Measurements from ENCODE around the gene SLC12A7. TPM values are rescaled to one million over a fixed set of nuclear protein-coding genes. Genes with fewer than 3 reads are reported as not detected.

The SLC12A7 gene
- total RNA-seq, 1 donor from 2014 or later = 344 TPM

DNA sequence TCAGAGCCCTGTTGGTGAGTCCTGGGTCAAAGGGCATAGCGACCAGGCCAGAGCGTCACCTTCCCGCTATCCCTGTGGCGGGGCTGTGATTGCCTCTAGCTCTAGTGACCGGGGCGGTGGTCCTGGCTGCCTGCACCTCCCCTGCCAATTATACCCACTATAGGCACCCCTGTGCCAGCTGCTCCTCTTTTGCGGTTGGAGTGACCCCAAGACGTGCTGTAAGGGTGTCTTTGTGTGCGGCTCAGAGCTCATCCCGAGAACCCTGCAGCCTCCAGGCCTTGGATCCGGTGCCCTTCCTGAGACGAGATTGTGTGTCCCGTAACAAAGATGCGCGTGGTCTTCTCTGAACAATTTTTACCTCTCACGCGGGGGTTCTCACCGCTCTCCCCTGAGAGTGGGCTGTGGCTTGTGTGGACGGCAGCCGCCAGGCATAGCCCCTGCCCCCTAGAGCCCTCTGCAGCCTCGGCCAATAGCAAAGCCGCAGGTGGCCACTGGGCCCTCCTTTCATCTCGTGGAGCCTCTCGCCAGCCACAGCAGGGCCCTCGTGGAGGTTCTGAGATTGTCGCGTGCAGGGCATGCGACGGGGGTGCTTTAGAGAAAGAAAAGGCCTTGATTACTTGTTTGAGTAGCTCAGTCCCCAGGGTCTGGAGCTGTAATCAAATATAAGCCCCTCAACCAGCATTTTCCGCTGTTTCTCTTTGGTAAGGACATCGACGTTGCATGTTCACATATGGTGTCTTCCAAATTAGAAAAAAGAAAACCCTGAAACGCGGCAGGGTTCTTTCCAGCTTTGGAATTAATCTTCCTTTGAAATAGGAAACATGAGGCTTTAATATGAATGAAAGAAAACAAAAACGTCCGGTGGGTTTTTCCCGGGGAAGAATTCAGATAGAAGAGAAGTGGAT is 92.6 kb downstream of the SLC12A7 start:
- no peak for DNase-seq (ENCODE audit: low spot score)

DNA sequence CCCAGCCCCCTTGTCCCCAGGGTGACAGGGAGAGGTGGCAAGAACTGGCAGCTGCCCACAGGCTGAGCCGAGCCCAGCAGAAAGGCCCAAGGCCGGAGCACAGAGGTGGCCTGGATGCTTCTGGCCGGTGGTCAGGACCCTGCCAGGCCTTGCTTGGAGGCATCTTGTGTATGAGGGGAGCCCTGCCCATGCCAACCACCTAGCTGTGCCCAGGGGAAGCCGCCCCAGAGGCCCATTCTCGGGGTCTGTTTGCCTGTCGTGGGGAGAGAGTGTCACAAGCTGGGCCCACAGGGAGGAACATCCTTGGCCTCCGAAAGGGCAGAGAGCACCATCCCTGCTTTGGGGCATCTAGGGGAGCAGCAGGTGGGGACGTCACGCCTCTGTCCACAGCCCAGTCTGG is 93.3 kb downstream of the SLC12A7 start:
- no peak for DNase-seq (ENCODE audit: low spot score)

DNA sequence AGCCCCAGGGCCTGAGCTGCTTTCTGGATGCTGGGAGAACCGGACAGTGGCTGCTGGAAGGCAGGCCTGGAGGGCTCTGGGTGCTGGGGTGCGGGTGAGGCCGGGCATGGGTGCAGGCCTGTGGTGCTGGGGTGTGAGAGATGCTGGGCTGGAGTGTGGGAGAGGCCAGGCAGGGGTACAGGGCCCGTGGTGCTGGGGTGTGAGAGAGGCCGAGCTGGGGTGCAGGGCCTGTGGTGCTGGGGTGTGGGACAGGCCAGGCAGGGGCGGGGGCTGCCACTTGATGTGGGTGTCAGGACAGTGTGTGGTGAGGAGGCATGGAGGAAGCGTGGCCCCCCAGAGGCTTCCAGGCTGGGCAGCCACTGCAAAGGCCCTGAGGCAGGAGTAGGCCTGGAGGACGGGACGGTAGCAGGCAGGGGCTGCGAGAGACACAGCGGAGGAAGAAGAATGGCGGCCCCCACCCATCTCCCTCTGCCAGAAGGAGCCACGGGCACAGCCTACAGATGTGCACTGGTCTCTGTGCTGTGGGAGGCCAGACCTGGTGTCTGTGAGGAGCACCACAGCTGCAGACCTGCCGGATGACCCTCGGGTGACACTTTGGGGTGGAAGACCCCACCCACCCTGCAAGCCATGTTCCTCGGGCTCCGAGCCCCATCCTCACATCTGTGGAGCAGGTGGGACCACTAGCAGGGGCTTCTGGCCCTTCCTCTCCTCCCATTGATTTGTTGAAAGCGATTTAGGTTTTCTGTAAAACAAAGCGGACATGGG is 94.0 kb downstream of the SLC12A7 start:
- DNase-seq (ENCODE audit: low spot score) = no peak

DNA sequence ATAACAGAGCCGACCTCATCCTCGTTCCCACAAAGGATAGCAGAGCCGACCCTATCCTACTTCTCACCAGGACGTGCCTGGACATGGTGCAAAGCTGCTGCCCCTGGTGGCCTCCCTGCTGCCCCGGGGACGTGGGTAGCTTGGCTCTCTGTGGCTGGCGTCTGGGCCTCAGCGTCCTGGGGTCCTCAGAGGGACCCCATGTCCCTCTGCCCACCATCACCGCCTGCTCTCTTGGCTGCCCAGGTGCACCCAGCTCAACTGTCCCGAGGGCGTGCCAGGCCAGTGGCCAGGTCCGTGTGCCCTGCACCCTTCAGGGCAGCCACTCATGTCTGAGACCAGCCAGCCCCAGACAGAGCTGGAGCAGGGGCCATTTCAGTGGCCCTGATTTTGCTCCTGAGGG is 94.8 kb downstream of the SLC12A7 start:
- no peak for DNase-seq (ENCODE audit: low spot score)

DNA sequence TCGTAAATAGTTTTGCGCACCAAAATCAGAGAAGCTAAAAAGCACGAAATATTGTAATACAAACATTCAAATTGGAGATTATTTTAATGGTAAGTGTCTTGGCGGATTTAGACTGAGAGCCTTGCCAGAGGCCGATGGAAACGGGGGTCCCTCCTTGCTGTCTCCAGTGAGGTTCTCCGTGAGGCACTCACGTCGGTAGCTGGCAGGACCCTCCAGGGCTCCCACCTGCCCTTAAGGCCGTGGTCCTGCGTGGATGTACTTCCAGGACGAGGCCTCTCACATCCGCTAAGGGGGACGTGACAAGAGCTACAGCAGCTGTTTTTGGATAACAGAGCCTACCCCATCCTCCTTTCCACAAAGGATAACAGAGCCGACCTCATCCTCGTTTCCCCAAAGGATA is 95.4 kb downstream of the SLC12A7 start:
- DNase-seq (ENCODE audit: low spot score) = no peak

DNA sequence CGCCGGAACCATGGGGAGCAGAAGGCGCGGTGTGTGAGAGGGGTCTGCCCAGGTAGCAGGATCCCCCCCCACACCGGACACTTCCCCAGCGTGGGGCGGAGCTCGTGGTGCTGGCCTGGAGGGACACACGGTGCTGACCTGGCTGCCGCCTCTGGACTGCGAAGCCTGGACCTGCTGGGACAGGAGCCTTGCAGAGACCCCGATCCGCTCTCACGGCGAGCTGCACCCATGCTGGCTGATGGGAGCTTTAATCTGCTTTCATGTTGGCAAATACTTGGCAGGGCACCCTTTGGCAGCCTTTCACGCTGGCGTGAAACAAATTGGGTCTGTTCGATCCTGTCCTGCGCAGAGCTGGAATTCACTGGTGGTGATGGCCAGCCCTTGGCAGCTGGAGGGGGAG is 95.8 kb downstream of the SLC12A7 start:
- no peak for DNase-seq (ENCODE audit: low spot score)

DNA sequence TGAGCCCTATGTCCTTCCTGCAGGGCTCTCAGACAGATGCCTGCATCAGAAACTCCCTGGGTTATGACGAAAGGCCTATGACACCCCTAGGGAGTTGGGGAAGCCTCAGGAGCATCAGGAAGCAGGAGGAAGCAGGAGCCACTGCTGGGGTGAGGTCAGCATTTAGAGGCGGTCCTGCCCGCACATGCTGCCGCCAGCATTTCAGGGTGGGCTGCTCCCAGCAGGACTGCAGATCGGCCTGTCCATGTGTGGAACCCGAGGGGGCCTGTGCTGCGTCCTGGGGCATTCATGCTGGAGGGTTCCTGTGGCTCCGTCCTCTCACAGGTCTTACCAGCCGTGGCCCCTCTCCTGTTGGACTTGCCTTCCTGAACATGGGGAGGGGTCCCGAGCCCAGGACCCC is 96.4 kb downstream of the SLC12A7 start:
- no peak for DNase-seq (ENCODE audit: low spot score)

DNA sequence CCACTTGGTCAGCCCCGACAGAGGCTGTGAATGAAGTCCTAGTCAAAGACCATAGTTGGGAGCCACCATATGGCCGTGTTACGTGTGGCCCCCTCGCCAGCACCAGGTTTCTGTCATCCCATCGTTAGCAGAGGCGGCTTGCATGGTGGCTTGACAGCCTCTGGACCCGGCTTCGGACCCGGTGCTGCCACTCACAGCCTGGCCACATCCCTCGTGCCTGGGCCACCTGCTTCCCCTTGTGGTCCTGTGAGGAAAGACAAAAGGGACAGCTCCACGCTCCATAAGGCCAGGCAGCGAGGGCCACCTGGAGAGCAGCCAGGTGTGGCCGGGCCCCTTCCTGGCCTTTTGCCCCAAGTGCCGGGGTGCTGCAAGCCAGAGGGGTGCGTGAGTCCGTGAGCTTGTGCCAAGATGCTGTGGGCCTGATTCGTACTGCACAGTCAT is 97.1 kb downstream of the SLC12A7 start:
- no peak for DNase-seq (ENCODE audit: low spot score)

DNA sequence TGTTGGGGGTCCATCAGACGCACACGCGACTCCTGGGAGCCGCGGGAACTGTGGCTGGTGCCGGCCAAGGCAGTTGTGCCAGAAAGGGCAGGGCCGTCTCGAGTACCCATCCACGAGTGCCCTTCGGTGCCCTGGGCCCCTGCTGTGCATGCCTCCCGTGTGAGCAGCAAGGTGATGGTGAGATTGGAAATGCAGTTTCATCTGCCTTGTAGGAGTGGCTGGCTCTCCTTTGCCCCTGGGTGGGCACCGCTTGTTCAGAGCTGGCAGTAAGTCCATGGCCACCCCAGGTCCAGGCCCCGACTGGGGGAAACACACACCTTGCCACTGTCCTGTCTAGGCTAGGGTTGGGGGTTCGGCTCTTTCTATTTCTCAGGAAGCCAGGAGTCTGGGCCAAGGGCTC is 97.5 kb downstream of the SLC12A7 start:
- DNase-seq (ENCODE audit: low spot score) = no peak

DNA sequence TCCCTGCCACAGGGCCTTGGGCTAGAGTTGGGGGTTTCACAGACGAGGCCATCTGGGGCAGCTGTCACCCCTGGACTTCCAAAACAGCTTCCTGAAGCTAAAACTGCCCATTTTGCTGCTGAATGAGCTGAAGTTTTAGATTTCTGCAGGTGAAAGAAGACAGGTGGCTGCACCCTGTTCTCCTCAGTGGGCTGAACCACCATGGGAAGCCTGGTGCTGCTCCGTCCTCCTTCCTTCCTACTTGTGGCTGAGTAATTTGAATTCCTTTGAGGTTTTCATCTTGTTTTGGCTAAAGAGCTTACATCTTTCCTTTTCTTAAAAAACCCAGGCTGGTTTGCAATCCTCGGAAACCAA is 97.9 kb downstream of the SLC12A7 start:
- no peak for DNase-seq (ENCODE audit: low spot score)

DNA sequence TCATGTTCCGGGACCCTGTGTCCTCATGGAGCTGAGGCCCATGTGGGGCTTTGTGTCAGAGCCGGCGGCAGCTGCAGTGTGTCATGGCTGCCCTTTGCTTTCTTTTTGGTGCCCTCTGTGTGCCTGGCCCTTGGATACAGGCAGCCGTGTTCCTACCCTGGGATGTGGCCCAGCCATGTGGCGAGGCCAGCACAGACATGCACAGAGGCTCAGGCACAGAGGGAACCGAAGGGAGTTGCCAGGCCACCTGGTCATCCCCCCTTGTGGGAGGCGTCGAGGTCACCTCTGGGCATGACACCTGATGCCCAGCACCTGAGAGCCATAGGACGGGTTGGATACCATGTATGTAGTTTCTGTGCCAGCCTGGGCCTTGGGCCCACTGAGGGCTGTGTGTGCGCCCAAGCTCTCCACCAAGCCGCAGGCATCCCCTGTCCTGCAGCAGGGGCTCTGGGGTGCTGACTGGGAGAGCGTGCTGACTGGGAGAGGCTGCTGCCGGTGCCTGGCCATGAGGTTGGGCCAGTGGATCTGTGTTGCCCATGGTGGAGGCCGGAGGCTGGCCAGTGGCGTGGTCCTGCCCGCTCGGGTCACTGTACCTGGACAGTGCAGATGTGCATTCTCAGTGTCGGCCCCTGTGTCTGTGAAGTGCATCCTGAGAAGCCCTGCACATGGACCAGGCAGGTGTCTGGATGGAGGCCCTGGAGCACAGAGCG is 98.5 kb downstream of the SLC12A7 start:
- DNase-seq (ENCODE audit: low spot score) = no peak

DNA sequence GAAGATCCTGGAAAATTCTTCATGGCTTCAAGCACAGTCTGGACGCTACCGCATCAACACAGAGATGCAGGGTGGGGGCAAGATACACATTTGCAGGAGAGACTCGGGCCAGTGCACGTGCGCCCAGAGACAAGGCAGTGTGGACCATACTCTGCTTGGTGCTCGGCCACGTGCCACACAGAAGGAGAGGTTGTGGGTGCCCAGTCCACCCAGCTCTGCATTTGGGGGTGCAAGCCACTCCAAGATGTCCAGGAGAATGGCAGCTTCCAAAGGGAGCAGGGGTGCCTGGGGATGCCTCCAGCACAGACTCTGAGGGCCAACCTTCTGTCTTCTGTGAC is 99.0 kb downstream of the SLC12A7 start:
- DNase-seq (ENCODE audit: low spot score) = no peak

DNA sequence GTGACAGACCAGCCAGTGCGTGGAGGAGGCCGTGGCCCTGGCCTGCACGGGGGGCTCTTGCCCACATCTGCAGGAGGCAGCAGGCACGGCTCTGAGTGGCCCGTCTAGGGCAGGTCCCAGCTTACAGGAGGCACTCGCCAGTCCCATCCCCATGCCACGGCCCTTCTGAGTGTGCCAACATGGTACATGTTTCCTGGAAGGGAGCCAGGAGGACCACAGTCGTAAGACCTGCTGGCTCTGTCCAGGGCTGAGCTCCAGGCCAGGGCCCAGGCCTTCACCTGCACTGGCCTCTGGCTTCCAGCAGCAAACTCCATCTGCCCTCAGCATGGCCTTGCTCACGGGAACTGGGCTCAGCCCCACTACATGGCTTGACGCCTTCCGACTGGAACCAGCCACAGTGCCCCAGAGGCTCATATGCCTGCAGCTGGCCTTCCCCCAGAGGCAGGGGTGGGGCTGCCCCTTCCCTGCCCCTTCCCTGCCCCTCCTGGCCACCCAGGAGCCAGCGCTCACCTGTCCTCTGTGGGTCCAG is 99.5 kb downstream of the SLC12A7 start:
- no peak for DNase-seq (ENCODE audit: low spot score)

DNA sequence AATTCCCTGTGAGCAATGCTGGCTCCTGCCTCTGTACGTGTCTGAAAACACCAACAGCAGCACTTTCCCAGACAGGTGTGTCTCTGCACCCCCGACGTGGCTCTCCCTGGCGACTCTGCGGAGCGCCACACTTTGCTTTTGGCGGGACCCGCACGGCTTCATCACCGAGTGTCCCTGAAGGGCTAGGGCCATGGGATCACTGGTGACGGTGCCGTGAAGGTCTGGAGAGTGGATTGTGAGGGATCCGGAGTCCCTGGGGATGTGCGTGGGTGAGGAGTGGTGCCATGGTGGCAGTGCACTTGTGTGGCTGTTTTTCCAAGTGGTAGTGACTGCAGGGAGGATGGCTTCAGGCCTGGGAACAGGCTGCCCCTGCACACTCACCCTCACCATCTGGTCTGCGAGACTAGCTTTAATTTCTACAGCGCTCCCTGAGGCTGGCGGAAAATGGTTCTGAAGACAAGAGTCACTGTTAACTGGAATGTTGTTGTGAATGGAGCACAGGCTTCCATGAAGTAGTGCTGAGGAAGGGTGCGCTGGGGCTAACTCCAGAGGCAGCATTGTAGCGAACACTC is 100.0 kb downstream of the SLC12A7 start:
- no peak for DNase-seq (ENCODE audit: low spot score)

DNA sequence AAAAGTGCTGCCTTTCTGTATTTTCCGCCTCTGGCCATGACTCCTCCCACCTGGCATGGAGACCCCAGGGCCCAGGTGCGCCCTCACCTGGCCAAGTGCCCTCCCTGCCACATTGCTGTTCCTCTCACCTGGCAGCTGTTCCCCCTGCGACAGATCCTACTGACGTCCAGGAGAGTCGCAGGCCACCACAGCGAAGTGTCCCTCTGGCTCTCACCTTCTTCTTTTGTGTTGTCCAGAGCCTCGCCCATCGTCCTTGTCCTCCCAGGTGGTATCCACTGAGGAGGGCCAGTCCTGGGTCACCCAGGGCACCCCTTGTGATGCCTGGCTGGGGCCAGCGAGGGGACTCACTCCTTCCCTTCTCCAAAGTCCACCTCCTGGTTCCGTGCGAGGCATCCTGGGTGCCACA is 100.6 kb downstream of the SLC12A7 start:
- DNase-seq (ENCODE audit: low spot score) = no peak

DNA sequence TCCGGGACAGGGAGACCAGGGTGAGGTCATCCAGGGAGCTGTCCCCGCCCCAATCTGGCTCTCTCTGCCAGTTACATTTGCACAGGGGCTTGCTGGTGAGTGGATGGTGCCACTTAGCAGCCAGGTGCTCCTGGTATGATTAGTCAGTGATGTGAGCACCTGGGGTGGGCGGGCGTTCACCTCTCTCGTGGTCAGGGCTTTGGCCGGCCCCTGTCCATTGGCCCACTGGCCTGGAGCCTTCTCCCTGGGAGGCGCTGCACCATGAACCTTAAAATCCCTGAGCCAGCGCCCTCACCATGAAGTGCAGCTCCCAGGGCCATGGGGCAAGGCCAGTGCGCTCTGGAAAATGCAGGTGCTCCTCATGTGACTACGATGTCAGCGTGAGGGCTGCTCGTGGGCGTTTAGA is 101.2 kb downstream of the SLC12A7 start:
- DNase-seq (ENCODE audit: low spot score) = no peak

DNA sequence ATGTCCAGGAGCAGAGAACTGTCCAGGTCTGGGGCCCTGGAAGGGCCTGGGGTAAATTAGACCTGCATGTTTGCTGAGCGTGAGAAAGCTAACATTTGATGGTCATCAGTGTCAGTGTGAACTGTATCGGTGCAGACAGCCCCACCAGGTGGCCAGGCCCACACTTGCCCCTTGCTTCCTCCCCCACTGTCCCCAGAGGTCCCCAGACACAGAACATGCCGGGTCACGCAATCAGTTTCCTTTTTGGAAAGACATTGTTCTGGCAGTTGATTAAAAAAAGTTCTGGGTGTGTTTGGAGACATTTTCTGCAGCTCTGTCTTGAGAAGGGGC is 101.7 kb downstream of the SLC12A7 start:
- no peak for DNase-seq (ENCODE audit: low spot score)

DNA sequence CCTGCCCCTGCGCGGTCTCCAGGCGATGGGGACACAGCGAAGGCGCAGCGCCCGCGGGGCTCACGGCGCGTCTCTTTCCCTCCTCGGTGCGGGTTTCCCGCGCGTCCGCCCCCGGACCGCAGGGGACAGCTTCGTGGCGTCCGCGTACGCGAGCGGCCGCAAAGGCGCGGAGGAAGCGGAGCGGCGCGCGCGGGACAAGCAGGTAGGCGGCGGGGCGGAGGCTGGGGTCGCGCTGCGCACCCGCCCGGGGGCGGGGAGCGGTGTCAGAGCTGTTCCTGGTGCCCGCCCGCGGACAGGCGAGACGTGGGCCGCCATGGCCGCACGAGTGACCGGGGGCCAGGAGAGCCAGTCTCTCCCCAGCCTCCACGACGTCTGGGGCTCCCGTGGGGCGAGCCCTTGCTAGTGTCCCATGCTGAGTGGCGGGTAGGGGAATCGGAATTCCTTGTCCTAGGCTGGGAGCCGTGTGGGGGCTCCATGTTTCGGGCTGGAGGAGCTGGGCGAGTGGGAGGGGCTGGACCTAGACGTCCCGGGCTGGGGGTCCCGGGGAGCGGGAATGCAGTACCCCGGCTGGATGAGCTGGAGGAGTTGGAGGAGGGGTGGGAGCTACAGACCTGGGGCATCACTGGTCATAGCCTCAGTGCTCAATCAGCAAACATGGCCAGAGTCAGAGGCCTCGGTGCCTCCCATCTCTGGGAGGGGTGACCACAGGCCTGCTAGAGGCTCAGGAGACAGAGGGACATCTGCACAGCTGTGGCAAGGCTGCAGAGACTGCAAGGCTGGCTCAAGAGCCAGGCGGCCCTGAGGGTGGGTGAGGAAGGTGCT is 102.3 kb downstream of the SLC12A7 start:
- no peak for DNase-seq (ENCODE audit: low spot score)

DNA sequence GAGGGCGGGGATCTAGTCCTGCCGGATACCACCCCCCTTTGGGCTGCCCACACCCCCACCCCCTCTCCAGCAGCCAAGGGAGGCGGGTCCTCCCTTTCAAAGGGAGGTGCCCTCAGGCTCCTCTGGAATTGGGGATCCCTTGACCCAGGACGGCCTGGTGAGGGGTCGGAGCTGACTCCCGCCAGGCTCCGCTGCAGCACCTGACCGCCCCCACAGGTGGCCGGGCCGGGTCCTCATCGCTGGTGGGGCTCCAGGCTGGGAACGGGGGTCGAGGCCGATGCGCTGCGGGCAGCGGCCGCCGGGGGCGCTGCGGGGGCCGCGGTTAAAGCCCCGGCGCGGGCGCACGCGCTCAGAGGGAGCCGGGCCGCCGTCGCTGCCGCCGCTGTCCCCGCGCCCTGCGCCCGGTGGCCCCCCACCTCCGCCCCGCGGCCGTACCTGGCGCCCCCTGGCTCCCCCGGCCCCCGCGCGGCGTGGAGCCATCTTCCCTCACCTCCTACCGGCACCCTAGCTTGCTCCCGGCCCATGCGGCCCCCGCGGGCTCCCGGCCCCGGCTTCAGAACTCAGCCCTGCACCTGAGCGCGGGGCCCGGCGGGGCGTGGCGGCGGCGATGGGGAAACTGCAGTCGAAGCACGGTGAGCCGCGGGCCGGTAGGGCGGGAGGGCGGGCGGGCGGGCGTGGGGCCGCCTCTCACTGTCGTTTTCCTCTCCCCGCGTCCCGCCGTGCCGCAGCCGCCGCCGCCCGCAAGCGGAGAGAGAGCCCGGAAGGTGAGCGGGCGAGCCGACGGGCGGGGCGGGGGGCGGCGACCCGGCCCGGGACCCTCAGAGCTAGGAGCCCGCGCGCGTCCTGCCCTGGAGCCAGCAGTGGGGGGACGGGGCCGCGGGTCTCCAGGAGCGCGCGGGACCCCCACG is 103.2 kb downstream of the SLC12A7 start, which contains the start of gene NKD2:
NKD2 (plus strand) TSS at position 352 of the 908 bp plus-strand sequence; CDS start at position 608, 256 bp downstream.
- no peak for DNase-seq (ENCODE audit: low spot score)

Measured in mucosa of gallbladder (tissue), 1 donor.